Astrocyte (in vitro differentiated cells and primary cell): ENCODE measurements around the gene CMTR1. TPM values are rescaled to one million over a fixed set of nuclear protein-coding genes. Genes with fewer than 3 reads are reported as not detected.

ENCODE experiments used
- DNase-seq: peaks from one replicate; pipeline ENCODE4 v3.0.0-alpha.2; 2010; ENCODE audit warnings: low read depth
- FAIRE-seq: peaks from 2 replicates; lab custom pipeline; 2011; peaks lifted over from hg19 to GRCh38; lab: Jason Lieb, UNC
- H2AFZ ChIP-seq: 2 replicates; pipeline ENCODE4 v1.6.0; 2012; ENCODE audit warnings: low read depth, low read length, inconsistent platforms
- H3K27ac ChIP-seq: 2 replicates; pipeline ENCODE4 v1.5.1; 2011; ENCODE audit warnings: low read depth, low read length, inconsistent platforms
- H3K27me3 ChIP-seq: 2 replicates; pipeline ENCODE4 v1.6.0; 2011; ENCODE audit warnings: low read length, inconsistent platforms; ENCODE audit not compliant: insufficient read depth
- H3K36me3 ChIP-seq: 2 replicates; pipeline ENCODE4 v1.5.1; 2011; ENCODE audit warnings: low read length, inconsistent platforms; ENCODE audit not compliant: insufficient read depth
- H3K4me1 ChIP-seq: 2 replicates; pipeline ENCODE4 v1.5.1; 2011; ENCODE audit warnings: low read length, inconsistent platforms; ENCODE audit not compliant: insufficient read depth
- H3K4me2 ChIP-seq: 2 replicates; pipeline ENCODE4 v1.6.0; 2012; ENCODE audit warnings: low read length, inconsistent platforms
- H3K4me3 ChIP-seq: 2 replicates; pipeline ENCODE4 v1.5.1; 2011; ENCODE audit warnings: low read depth, mild to moderate bottlenecking, low read length, inconsistent platforms; ENCODE audit not compliant: insufficient read depth
- H3K79me2 ChIP-seq: 2 replicates; pipeline ENCODE4 v1.6.0; 2012; ENCODE audit warnings: mild to moderate bottlenecking, low read length, inconsistent platforms; ENCODE audit not compliant: insufficient read depth
- H3K9ac ChIP-seq: 2 replicates; pipeline ENCODE4 v1.6.0; 2012; ENCODE audit warnings: mild to moderate bottlenecking, low read length, inconsistent platforms
- H3K9me3 ChIP-seq: 2 replicates; pipeline ENCODE4 v1.5.1; 2012; ENCODE audit warnings: low read depth, mild to moderate bottlenecking, low read length, inconsistent platforms; ENCODE audit not compliant: insufficient read depth
- H4K20me1 ChIP-seq: 2 replicates; pipeline ENCODE4 v1.6.0; 2012; ENCODE audit warnings: low read length, inconsistent platforms; ENCODE audit not compliant: insufficient read depth
- H3K27ac Mint-ChIP-seq: one replicate; pipeline ENCODE4 v1.8.0; 2021; ENCODE audit warnings: mild to moderate bottlenecking, mixed read lengths; ENCODE audit not compliant: unreplicated experiment
- H3K27me3 Mint-ChIP-seq: one replicate; pipeline ENCODE4 v1.8.0; 2021; ENCODE audit warnings: low read depth, mixed read lengths; ENCODE audit not compliant: unreplicated experiment
- H3K36me3 Mint-ChIP-seq: one replicate; pipeline ENCODE4 v1.8.0; 2021; ENCODE audit warnings: low read depth, mixed read lengths; ENCODE audit not compliant: unreplicated experiment
- H3K4me1 Mint-ChIP-seq: one replicate; pipeline ENCODE4 v1.8.0; 2021; ENCODE audit warnings: low read depth, mixed read lengths; ENCODE audit not compliant: unreplicated experiment
- H3K4me3 Mint-ChIP-seq: one replicate; pipeline ENCODE4 v1.8.0; 2021; ENCODE audit warnings: mild to moderate bottlenecking, moderate library complexity, mixed read lengths; ENCODE audit not compliant: unreplicated experiment
- H3K9me3 Mint-ChIP-seq: one replicate; pipeline ENCODE4 v1.8.0; 2021; ENCODE audit warnings: mild to moderate bottlenecking, mixed read lengths; ENCODE audit not compliant: unreplicated experiment
- EZH2 ChIP-seq: IDR thresholded peaks from 2 replicates; pipeline ENCODE4 v1.6.1; 2012; ENCODE audit warnings: mild to moderate bottlenecking, low read length, inconsistent platforms; ENCODE audit not compliant: insufficient read depth
- total RNA-seq: library from RNA; stranded (reverse); gene quantifications from 2 replicates; pipeline ENCODE4 v1.2.1, GENCODE V29; 2021
- TF ChIP-seq, protein P1 (sequence below): IDR thresholded peaks from 2 replicates; pipeline ENCODE4 v1.5.1; 2011; ENCODE audit warnings: low read depth, mild to moderate bottlenecking, inconsistent platforms, low read length, moderate library complexity; ENCODE audit not compliant: insufficient read depth

The CMTR1 gene
- total RNA-seq, 1 donor from 2014 or later = 44.1 TPM

GRCh38 chr6:37418722-37419121 lies 14.3 kb upstream of the CMTR1 start:
- Histone ChIP-seq H2AFZ (no peak overlapping the region), H3K79me2 (no peaks in the 10 kb centered on the region), H3K27ac (no peak overlapping the region), H4K20me1 (no peaks in the 10 kb centered on the region), H3K4me1 (no peaks in the 10 kb centered on the region), H3K9me3 (no peaks in the 10 kb centered on the region), H3K36me3 (no peaks in the 10 kb centered on the region), H3K4me2 (no peak overlapping the region), H3K9ac (no peak overlapping the region), H3K4me3 (no peak overlapping the region), H3K27me3 (no peaks in the 10 kb centered on the region)
- H3K36me3 Mint-ChIP-seq = no peaks in the 10 kb centered on the region
- H3K9me3 Mint-ChIP-seq = peaks cover 6% of the 10 kb centered on the region
- H3K27ac Mint-ChIP-seq = no peak overlapping the region
- DNase-seq (no peak), FAIRE-seq (no peak)
- no peak overlapping the region for H3K4me3 Mint-ChIP-seq
- H3K27me3 Mint-ChIP-seq = no peaks in the 10 kb centered on the region
- H3K4me1 Mint-ChIP-seq = no peaks in the 10 kb centered on the region
- TF ChIP-seq, protein P1, sequence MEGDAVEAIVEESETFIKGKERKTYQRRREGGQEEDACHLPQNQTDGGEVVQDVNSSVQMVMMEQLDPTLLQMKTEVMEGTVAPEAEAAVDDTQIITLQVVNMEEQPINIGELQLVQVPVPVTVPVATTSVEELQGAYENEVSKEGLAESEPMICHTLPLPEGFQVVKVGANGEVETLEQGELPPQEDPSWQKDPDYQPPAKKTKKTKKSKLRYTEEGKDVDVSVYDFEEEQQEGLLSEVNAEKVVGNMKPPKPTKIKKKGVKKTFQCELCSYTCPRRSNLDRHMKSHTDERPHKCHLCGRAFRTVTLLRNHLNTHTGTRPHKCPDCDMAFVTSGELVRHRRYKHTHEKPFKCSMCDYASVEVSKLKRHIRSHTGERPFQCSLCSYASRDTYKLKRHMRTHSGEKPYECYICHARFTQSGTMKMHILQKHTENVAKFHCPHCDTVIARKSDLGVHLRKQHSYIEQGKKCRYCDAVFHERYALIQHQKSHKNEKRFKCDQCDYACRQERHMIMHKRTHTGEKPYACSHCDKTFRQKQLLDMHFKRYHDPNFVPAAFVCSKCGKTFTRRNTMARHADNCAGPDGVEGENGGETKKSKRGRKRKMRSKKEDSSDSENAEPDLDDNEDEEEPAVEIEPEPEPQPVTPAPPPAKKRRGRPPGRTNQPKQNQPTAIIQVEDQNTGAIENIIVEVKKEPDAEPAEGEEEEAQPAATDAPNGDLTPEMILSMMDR = no peak
- no peak for TF ChIP-seq EZH2

- Histone ChIP-seq H4K20me1 (no peaks in the 10 kb centered on the region), H3K9me3 (no peaks in the 10 kb centered on the region), H3K4me2 (no peak overlapping the region), H3K79me2 (no peaks in the 10 kb centered on the region), H3K27ac (no peak overlapping the region), H2AFZ (no peak overlapping the region), H3K4me1 (no peaks in the 10 kb centered on the region), H3K4me3 (no peak overlapping the region), H3K36me3 (no peaks in the 10 kb centered on the region), H3K27me3 (peaks cover 2% of the 10 kb centered on the region), H3K9ac (no peak overlapping the region)
- no peaks in the 10 kb centered on the region for H3K4me1 Mint-ChIP-seq
- peaks cover 31% of the 10 kb centered on the region for H3K9me3 Mint-ChIP-seq
- FAIRE-seq = no peak
- no peak overlapping the region for H3K4me3 Mint-ChIP-seq
- no peak for TF ChIP-seq EZH2
- TF ChIP-seq, protein P1 = no peak
- no peak overlapping the region for H3K27ac Mint-ChIP-seq
- no peaks in the 10 kb centered on the region for H3K27me3 Mint-ChIP-seq
- no peaks in the 10 kb centered on the region for H3K36me3 Mint-ChIP-seq
- DNase-seq = no peak
Observed at GRCh38 chr6:37426058-37426944, 6.7 kb upstream of the CMTR1 start.
